ENCODE results near the gene RAD51B. TPM values are rescaled to one million over a fixed set of nuclear protein-coding genes. Genes with fewer than 3 reads are reported as not detected.
A peak's percentile ranks its signal among the peaks of the same experiment; 100 is the strongest.

The RAD51B gene
- total RNA-seq, 4 donors from 2014 or later = 19.6 to 39.7 (median 25.4) TPM

DNA sequence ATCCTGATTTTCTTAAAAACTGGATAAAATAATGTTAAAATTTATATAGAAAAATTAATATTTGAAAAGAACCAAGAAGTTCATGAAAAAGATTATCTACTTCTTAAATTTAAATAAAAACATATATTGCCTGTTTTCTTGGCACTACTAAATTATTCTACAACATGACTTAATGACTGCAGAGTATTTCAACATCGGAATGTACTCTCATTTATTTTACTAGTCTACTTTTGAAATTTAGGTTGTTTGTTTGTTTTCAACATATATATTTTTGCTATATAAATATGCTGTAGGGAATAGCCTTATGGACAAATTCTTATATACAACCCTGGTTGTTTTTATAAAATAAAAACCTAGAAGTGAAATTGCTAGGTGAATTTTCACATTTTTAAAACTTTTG lies 231.6 kb downstream of the RAD51B start:
- Histone ChIP-seq H3K27me3 (no peaks in the 10 kb centered on the region), H3K27ac (no peak overlapping the region), H3K4me3 (no peak overlapping the region), H3K9me3 (no peaks in the 10 kb centered on the region), H3K4me1 (no peaks in the 10 kb centered on the region), H3K36me3 (no peaks in the 10 kb centered on the region)
- 87% methylated on average over 1 of the region's 1 CpG for WGBS
- no peak for TF ChIP-seq POLR2AphosphoS5 (IDR thresholded peaks at IDR 0.05)
- no peak for TF ChIP-seq POLR2A (IDR thresholded peaks at IDR 0.05)
- TF ChIP-seq, protein P1, sequence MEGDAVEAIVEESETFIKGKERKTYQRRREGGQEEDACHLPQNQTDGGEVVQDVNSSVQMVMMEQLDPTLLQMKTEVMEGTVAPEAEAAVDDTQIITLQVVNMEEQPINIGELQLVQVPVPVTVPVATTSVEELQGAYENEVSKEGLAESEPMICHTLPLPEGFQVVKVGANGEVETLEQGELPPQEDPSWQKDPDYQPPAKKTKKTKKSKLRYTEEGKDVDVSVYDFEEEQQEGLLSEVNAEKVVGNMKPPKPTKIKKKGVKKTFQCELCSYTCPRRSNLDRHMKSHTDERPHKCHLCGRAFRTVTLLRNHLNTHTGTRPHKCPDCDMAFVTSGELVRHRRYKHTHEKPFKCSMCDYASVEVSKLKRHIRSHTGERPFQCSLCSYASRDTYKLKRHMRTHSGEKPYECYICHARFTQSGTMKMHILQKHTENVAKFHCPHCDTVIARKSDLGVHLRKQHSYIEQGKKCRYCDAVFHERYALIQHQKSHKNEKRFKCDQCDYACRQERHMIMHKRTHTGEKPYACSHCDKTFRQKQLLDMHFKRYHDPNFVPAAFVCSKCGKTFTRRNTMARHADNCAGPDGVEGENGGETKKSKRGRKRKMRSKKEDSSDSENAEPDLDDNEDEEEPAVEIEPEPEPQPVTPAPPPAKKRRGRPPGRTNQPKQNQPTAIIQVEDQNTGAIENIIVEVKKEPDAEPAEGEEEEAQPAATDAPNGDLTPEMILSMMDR (IDR thresholded peaks at IDR 0.05) = no peak
- no peak for TF ChIP-seq EP300 (IDR thresholded peaks at IDR 0.05)
- DNase-seq (ENCODE audit: low spot score in 2 of 2) = no peak

DNA sequence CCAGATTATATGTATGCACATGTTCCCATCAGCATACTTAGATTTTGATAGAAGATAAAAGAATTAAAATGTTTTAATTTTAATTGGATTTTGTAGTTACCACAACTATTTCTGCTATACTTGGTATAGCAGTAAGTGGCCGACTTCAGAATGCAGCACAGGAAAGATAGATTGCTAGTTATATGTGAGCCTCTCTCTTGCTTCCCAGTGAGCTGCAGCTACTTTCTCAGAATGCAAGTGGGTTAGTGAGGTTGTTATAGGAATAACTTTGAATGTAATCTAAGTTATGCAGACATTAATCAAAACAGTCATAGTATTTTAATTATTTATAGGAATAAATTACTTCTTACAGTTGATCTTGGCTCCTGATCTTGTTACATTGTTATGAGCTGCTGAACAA lies 240.6 kb downstream of the RAD51B start:
- no peaks in the 10 kb centered on the region for H3K36me3 ChIP-seq
- H3K4me1 ChIP-seq = peaks cover 13% of the 10 kb centered on the region
- DNase-seq (ENCODE audit: low spot score in 2 of 2) = no peak
- no peak overlapping the region for H3K4me3 ChIP-seq
- WGBS = 37% methylated on average over 1 of the region's 1 CpG
- no peak overlapping the region for H3K27ac ChIP-seq
- no peaks in the 10 kb centered on the region for H3K27me3 ChIP-seq
- H3K9me3 ChIP-seq = no peaks in the 10 kb centered on the region
- TF ChIP-seq, protein P1 (IDR thresholded peaks at IDR 0.05) = no peak
- TF ChIP-seq POLR2AphosphoS5 (IDR thresholded peaks at IDR 0.05) (no peak), EP300 (IDR thresholded peaks at IDR 0.05) (no peak), POLR2A (IDR thresholded peaks at IDR 0.05) (no peak)

DNA sequence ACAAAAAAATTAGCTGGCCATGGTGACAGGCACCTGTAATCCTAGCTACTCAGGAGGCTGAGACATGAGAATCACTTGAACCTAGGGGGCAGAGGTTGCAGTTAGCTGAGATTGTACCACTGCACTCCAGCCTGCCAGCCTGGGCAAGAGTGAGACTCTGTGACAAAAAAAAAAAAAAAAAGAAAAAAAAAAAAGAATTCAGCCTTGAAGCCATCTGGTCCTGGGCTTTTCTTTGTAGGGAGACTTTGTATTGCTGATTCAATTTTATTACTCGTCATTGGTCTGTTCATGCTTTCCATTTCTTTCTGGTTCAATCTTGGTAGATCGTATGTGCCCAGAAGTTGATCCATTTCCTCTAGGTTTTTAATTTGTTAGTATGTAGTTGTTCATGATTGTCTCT lies 243.1 kb downstream of the RAD51B start:
- Histone ChIP-seq H3K27ac (no peak overlapping the region), H3K4me3 (no peak overlapping the region), H3K36me3 (no peaks in the 10 kb centered on the region), H3K9me3 (no peaks in the 10 kb centered on the region), H3K27me3 (no peaks in the 10 kb centered on the region), H3K4me1 (peaks cover 13% of the 10 kb centered on the region)
- DNase-seq (ENCODE audit: low spot score in 2 of 2) = no peak
- 92% methylated on average over 2 of the region's 2 CpGs for WGBS
- no peak for TF ChIP-seq POLR2A (IDR thresholded peaks at IDR 0.05)
- TF ChIP-seq, protein P1 (IDR thresholded peaks at IDR 0.05) = no peak
- no peak for TF ChIP-seq EP300 (IDR thresholded peaks at IDR 0.05)
- TF ChIP-seq POLR2AphosphoS5 (IDR thresholded peaks at IDR 0.05) = no peak

DNA sequence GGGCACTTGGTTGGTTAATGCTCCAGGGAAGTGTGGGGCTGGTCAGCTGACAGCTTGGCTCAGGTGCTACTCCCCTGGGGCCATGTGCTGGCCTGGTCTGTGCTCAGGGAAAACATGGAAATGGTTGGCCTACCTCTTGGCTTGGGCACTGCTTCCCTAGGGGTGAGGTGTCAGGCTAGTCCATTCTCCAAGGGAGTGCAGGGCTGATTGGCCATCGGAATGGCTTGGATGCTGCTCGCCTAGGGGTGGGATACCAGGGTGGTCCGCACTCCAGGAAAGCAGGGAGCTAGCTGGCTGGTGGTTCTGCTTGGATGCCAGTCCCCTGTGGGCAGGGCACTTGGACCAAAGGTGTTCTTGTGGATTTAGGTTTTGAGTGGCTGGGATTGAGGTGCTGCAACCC lies 245.7 kb downstream of the RAD51B start:
- no peak for TF ChIP-seq EP300 (IDR thresholded peaks at IDR 0.05)
- TF ChIP-seq POLR2A (IDR thresholded peaks at IDR 0.05) = no peak
- TF ChIP-seq POLR2AphosphoS5 (IDR thresholded peaks at IDR 0.05) = no peak
- TF ChIP-seq, protein P1 (IDR thresholded peaks at IDR 0.05) = no peak
- Histone ChIP-seq H3K4me1 (peaks cover 6% of the 10 kb centered on the region), H3K9me3 (no peaks in the 10 kb centered on the region), H3K27ac (no peak overlapping the region), H3K4me3 (no peak overlapping the region), H3K36me3 (no peaks in the 10 kb centered on the region), H3K27me3 (no peaks in the 10 kb centered on the region)
- WGBS = 100% methylated on average over 3 of the region's 3 CpGs
- no peak for DNase-seq (ENCODE audit: low spot score in 2 of 2)

DNA sequence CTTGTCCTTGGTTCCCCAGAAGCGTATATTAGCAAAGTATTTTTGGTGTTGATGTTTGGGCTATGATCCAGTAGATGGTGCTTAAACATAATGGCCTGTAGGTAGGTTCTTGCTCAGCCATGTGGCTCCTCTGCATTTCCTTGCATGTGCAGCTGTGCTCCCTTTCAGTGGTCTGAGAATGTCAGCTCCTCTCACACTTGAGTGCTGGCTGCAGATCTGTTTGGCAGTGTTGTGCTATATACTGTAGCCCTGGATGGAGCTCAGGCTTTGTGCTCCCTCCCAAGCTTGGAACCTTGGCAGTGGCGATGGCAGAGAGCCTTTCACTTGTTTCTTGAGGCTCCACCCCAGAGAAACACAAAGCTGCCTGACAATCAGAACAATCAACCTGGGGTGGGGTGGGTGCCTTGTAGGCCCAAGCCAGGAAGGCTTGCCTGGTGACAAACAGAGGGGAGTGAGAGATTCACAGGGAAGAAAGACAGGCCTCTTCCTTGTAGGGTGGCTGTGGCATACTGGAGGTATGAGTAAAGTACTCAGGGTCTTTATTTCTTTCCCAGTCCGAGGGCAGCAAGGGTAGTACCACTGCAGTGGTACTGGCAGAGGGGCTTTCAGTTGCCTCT lies 255.3 kb downstream of the RAD51B start:
- Histone ChIP-seq H3K4me3 (no peak overlapping the region), H3K4me1 (peaks cover 17% of the 10 kb centered on the region), H3K9me3 (no peaks in the 10 kb centered on the region), H3K36me3 (no peaks in the 10 kb centered on the region), H3K27ac (peak overlapping the region; percentile 7), H3K27me3 (no peaks in the 10 kb centered on the region)
- TF ChIP-seq POLR2A (IDR thresholded peaks at IDR 0.05) (no peak), POLR2AphosphoS5 (IDR thresholded peaks at IDR 0.05) (no peak), EP300 (IDR thresholded peaks at IDR 0.05) (no peak)
- TF ChIP-seq, protein P1 (IDR thresholded peaks at IDR 0.05) = no peak
- no peak for DNase-seq (ENCODE audit: low spot score in 2 of 2)
- 62% methylated on average over 3 of the region's 3 CpGs for WGBS
